Lung (tissue), 12 donors: ENCODE data around the gene KLRF2. TPM values are rescaled to one million over a fixed set of nuclear protein-coding genes. Genes with fewer than 3 reads are reported as not detected.
A peak's percentile ranks its signal among the peaks of the same experiment; 100 is the strongest.

Experiments
- ATAC-seq: fragments of 200-7000 bp; cut with Tn5 transposase; one replicate; pipeline ENCODE4 v1.9.1; 2020; ENCODE audit warnings: moderate number of reproducible peaks; ENCODE audit not compliant: insufficient read depth, low FRiP score
- DNase-seq, 3 donors: peaks; one replicate each; pipeline ENCODE4 v3.0.0-alpha.2; 2013 to 2017
- H3K27ac ChIP-seq, 2 donors: one replicate each; pipeline ENCODE4 v1.5.1; 2013; ENCODE audit warnings: mild to moderate bottlenecking in 2 of 2, moderate library complexity in 2 of 2, control low read depth in 1 of 2, inconsistent platforms in 1 of 2, low read depth in 1 of 2, low read length in 1 of 2
- H3K27me3 ChIP-seq, 3 donors: one replicate each; pipeline ENCODE4 v1.5.1; 2013; ENCODE audit warnings: low read length in 2 of 3; ENCODE audit not compliant: control insufficient read depth in 3 of 3, insufficient read depth in 3 of 3
- H3K36me3 ChIP-seq, 4 donors: one replicate each; pipeline ENCODE4 v1.5.1; 2013; ENCODE audit warnings: low read length in 4 of 4, mild to moderate bottlenecking in 1 of 4, moderate library complexity in 1 of 4; ENCODE audit not compliant: control insufficient read depth in 4 of 4, insufficient read depth in 4 of 4
- H3K4me1 ChIP-seq, 5 donors: one replicate each; pipeline ENCODE4 v1.5.1; 2013; ENCODE audit warnings: low read length in 5 of 5, mild to moderate bottlenecking in 2 of 5, moderate library complexity in 1 of 5; ENCODE audit not compliant: control insufficient read depth in 5 of 5, insufficient read depth in 5 of 5
- H3K4me3 ChIP-seq: one replicate; pipeline ENCODE4 v1.5.1; 2013; ENCODE audit warnings: mild to moderate bottlenecking, control low read depth, moderate library complexity
- H3K9ac ChIP-seq, 2 donors: one replicate each; pipeline ENCODE4 v1.5.1; 2013; ENCODE audit warnings: low read length in 2 of 2, control low read depth in 1 of 2; ENCODE audit not compliant: insufficient read depth in 1 of 2
- H3K9me3 ChIP-seq, 4 donors: one replicate each; pipeline ENCODE4 v1.5.1; 2013; ENCODE audit warnings: low read length in 3 of 4, mild to moderate bottlenecking in 1 of 4, moderate library complexity in 1 of 4; ENCODE audit not compliant: control insufficient read depth in 4 of 4, insufficient read depth in 3 of 4
- CTCF ChIP-seq: IDR thresholded peaks from 2 replicates; pipeline ENCODE4 v1.5.1; 2012; ENCODE audit warnings: mild to moderate bottlenecking; ENCODE audit errors: control extremely low read depth, extremely low read depth
- WGBS, 2 donors: extraction: QIAGEN DNeasy Blood & Tissue Kit; methylation state at CpG; one replicate each; pipeline ENCODE4 v1.1.7; 2013; 5-methylcytosine and 5-hydroxymethylcytosine counted together
- polyA plus RNA-seq, 2 donors: library from polyadenylated mRNA; stranded (reverse); fragments of 200-250 nt; gene quantifications; one replicate each; pipeline ENCODE4 v1.2.1, GENCODE V29; 2013
- total RNA-seq, 2 donors: library from RNA; depleted of rRNA in 1 of 2; stranded (reverse); fragments of >200 nt in 1 of 2; gene quantifications; one replicate each; pipeline ENCODE4 v1.2.1, GENCODE V29; 2014 to 2021
- donor health status: control.
- donor health status: control.
- donor health status: Bipolar disorder and iron deficiency.
- donor health status: healthy.
- donor health status: DM: yes; HTN: yes; CAD: no.

KLRF2 gene
- total and polyA plus RNA-seq, 4 donors = not detected

GRCh38 chr12:9867531-9867930 lies 13.8 kb upstream of the KLRF2 start:
- Histone ChIP-seq H3K27ac (no peak overlapping the region), H3K9ac (peak overlapping the region in 1 of 2 donors; percentile 47), H3K4me1 (no peaks in the 10 kb centered on the region), H3K4me3 (no peak overlapping the region), H3K9me3 (no peaks in the 10 kb centered on the region), H3K36me3 (no peaks in the 10 kb centered on the region), H3K27me3 (no peaks in the 10 kb centered on the region)
- DNase-seq = peak in 2 of 3 donors; percentile 30 to 33
- TF ChIP-seq CTCF = no peak
- 10 to 28% methylated on average over 4 of the region's 4 CpGs for WGBS, 2 donors
- ATAC-seq = no peak

GRCh38 chr12:9868311-9868801 lies 12.9 kb upstream of the KLRF2 start:
- Histone ChIP-seq H3K27me3 (no peaks in the 10 kb centered on the region), H3K4me1 (no peaks in the 10 kb centered on the region), H3K4me3 (no peak overlapping the region), H3K9me3 (no peaks in the 10 kb centered on the region), H3K27ac (peak overlapping the region in 1 of 2 donors; percentile 21), H3K36me3 (no peaks in the 10 kb centered on the region), H3K9ac (peak overlapping the region in 1 of 2 donors; percentile 95)
- DNase-seq (peak in 2 of 3 donors; percentile 21 to 47), ATAC-seq (no peak)
- TF ChIP-seq CTCF = no peak
- WGBS, 2 donors = 15 to 41% methylated on average over 11 of the region's 11 CpGs

- Histone ChIP-seq H3K4me1 (no peaks in the 10 kb centered on the region), H3K27me3 (no peaks in the 10 kb centered on the region), H3K4me3 (no peak overlapping the region), H3K9me3 (no peaks in the 10 kb centered on the region), H3K9ac (peak overlapping the region; percentile 65 to 95), H3K36me3 (no peaks in the 10 kb centered on the region), H3K27ac (peak overlapping the region in 1 of 2 donors; percentile 21)
- DNase-seq (no peak), ATAC-seq (no peak)
- WGBS, 2 donors = 7 to 17% methylated on average over 4 of the region's 4 CpGs
- no peak for TF ChIP-seq CTCF
Measured at GRCh38 chr12:9868951-9869306, 12.4 kb upstream of the KLRF2 start.
